Astrocyte (in vitro differentiated cells and primary cell): ENCODE results near the gene RGS9. TPM values are rescaled to one million over a fixed set of nuclear protein-coding genes. Genes with fewer than 3 reads are reported as not detected.
A peak's percentile ranks its signal among the peaks of the same experiment; 100 is the strongest.

Experiments
- DNase-seq: peaks from one replicate; pipeline ENCODE4 v3.0.0-alpha.2; 2010; ENCODE audit warnings: low read depth
- FAIRE-seq: peaks from 2 replicates; lab custom pipeline; 2011; peaks lifted over from hg19 to GRCh38; lab: Jason Lieb, UNC
- H2AFZ ChIP-seq: 2 replicates; pipeline ENCODE4 v1.6.0; 2012; ENCODE audit warnings: low read depth, low read length, inconsistent platforms
- H3K27ac ChIP-seq: 2 replicates; pipeline ENCODE4 v1.5.1; 2011; ENCODE audit warnings: low read depth, low read length, inconsistent platforms
- H3K27me3 ChIP-seq: 2 replicates; pipeline ENCODE4 v1.6.0; 2011; ENCODE audit warnings: low read length, inconsistent platforms; ENCODE audit not compliant: insufficient read depth
- H3K36me3 ChIP-seq: 2 replicates; pipeline ENCODE4 v1.5.1; 2011; ENCODE audit warnings: low read length, inconsistent platforms; ENCODE audit not compliant: insufficient read depth
- H3K4me1 ChIP-seq: 2 replicates; pipeline ENCODE4 v1.5.1; 2011; ENCODE audit warnings: low read length, inconsistent platforms; ENCODE audit not compliant: insufficient read depth
- H3K4me2 ChIP-seq: 2 replicates; pipeline ENCODE4 v1.6.0; 2012; ENCODE audit warnings: low read length, inconsistent platforms
- H3K4me3 ChIP-seq: 2 replicates; pipeline ENCODE4 v1.5.1; 2011; ENCODE audit warnings: low read depth, mild to moderate bottlenecking, low read length, inconsistent platforms; ENCODE audit not compliant: insufficient read depth
- H3K79me2 ChIP-seq: 2 replicates; pipeline ENCODE4 v1.6.0; 2012; ENCODE audit warnings: mild to moderate bottlenecking, low read length, inconsistent platforms; ENCODE audit not compliant: insufficient read depth
- H3K9ac ChIP-seq: 2 replicates; pipeline ENCODE4 v1.6.0; 2012; ENCODE audit warnings: mild to moderate bottlenecking, low read length, inconsistent platforms
- H3K9me3 ChIP-seq: 2 replicates; pipeline ENCODE4 v1.5.1; 2012; ENCODE audit warnings: low read depth, mild to moderate bottlenecking, low read length, inconsistent platforms; ENCODE audit not compliant: insufficient read depth
- H4K20me1 ChIP-seq: 2 replicates; pipeline ENCODE4 v1.6.0; 2012; ENCODE audit warnings: low read length, inconsistent platforms; ENCODE audit not compliant: insufficient read depth
- H3K27ac Mint-ChIP-seq: one replicate; pipeline ENCODE4 v1.8.0; 2021; ENCODE audit warnings: mild to moderate bottlenecking, mixed read lengths; ENCODE audit not compliant: unreplicated experiment
- H3K27me3 Mint-ChIP-seq: one replicate; pipeline ENCODE4 v1.8.0; 2021; ENCODE audit warnings: low read depth, mixed read lengths; ENCODE audit not compliant: unreplicated experiment
- H3K36me3 Mint-ChIP-seq: one replicate; pipeline ENCODE4 v1.8.0; 2021; ENCODE audit warnings: low read depth, mixed read lengths; ENCODE audit not compliant: unreplicated experiment
- H3K4me1 Mint-ChIP-seq: one replicate; pipeline ENCODE4 v1.8.0; 2021; ENCODE audit warnings: low read depth, mixed read lengths; ENCODE audit not compliant: unreplicated experiment
- H3K4me3 Mint-ChIP-seq: one replicate; pipeline ENCODE4 v1.8.0; 2021; ENCODE audit warnings: mild to moderate bottlenecking, moderate library complexity, mixed read lengths; ENCODE audit not compliant: unreplicated experiment
- H3K9me3 Mint-ChIP-seq: one replicate; pipeline ENCODE4 v1.8.0; 2021; ENCODE audit warnings: mild to moderate bottlenecking, mixed read lengths; ENCODE audit not compliant: unreplicated experiment
- EZH2 ChIP-seq: IDR thresholded peaks from 2 replicates; pipeline ENCODE4 v1.6.1; 2012; ENCODE audit warnings: mild to moderate bottlenecking, low read length, inconsistent platforms; ENCODE audit not compliant: insufficient read depth
- total RNA-seq: library from RNA; stranded (reverse); gene quantifications from 2 replicates; pipeline ENCODE4 v1.2.1, GENCODE V29; 2021
- TF ChIP-seq, protein P1 (sequence below): IDR thresholded peaks from 2 replicates; pipeline ENCODE4 v1.5.1; 2011; ENCODE audit warnings: low read depth, mild to moderate bottlenecking, inconsistent platforms, low read length, moderate library complexity; ENCODE audit not compliant: insufficient read depth

The RGS9 gene
- total RNA-seq, 1 donor from 2014 or later: 9.4 TPM

DNA sequence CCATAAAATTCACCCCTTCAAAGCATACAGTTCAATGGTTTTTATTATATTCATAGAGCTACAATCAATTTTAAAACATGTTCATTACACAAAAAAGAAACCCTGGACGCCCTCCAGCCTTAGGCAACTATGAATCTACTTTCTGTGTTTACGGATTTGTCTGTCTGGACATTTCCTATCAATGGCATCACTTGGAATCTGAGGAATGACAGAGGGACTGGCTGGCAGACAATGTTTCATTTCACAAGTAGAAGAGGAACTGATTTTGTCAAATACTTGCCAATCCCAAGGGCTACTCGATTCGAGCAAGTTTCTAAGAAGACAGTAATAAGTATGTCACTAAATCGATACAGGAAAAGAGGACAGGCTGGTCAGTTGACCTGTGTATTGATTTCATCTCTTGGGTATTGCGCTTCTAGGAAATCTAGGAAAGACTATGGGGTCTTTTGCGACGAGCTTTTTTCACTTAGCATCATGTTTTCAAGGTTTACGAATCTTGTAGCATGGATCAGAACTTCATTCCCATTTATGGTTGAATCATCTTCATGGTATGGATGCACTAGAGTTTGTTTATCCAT lies 56.6 kb downstream of the RGS9 start:
- DNase-seq (no peak), FAIRE-seq (no peak)
- H3K4me1 Mint-ChIP-seq: peaks cover 45% of the 10 kb centered on the region
- no peaks in the 10 kb centered on the region for H4K20me1 ChIP-seq
- peak overlapping the region; percentile 99 for H3K27ac Mint-ChIP-seq
- no peaks in the 10 kb centered on the region for H3K27me3 Mint-ChIP-seq
- H3K9me3 Mint-ChIP-seq: no peaks in the 10 kb centered on the region
- no peaks in the 10 kb centered on the region for H3K9me3 ChIP-seq
- no peaks in the 10 kb centered on the region for H3K27me3 ChIP-seq
- no peak for TF ChIP-seq EZH2
- TF ChIP-seq, protein P1, sequence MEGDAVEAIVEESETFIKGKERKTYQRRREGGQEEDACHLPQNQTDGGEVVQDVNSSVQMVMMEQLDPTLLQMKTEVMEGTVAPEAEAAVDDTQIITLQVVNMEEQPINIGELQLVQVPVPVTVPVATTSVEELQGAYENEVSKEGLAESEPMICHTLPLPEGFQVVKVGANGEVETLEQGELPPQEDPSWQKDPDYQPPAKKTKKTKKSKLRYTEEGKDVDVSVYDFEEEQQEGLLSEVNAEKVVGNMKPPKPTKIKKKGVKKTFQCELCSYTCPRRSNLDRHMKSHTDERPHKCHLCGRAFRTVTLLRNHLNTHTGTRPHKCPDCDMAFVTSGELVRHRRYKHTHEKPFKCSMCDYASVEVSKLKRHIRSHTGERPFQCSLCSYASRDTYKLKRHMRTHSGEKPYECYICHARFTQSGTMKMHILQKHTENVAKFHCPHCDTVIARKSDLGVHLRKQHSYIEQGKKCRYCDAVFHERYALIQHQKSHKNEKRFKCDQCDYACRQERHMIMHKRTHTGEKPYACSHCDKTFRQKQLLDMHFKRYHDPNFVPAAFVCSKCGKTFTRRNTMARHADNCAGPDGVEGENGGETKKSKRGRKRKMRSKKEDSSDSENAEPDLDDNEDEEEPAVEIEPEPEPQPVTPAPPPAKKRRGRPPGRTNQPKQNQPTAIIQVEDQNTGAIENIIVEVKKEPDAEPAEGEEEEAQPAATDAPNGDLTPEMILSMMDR: no peak
- H2AFZ ChIP-seq: no peak overlapping the region
- H3K36me3 ChIP-seq: no peaks in the 10 kb centered on the region
- H3K4me2 ChIP-seq: no peak overlapping the region
- H3K4me1 ChIP-seq: peaks cover 23% of the 10 kb centered on the region
- no peak overlapping the region for H3K9ac ChIP-seq
- no peaks in the 10 kb centered on the region for H3K79me2 ChIP-seq
- no peak overlapping the region for H3K4me3 ChIP-seq
- no peak overlapping the region for H3K27ac ChIP-seq
- H3K4me3 Mint-ChIP-seq: no peak overlapping the region
- H3K36me3 Mint-ChIP-seq: no peaks in the 10 kb centered on the region

DNA sequence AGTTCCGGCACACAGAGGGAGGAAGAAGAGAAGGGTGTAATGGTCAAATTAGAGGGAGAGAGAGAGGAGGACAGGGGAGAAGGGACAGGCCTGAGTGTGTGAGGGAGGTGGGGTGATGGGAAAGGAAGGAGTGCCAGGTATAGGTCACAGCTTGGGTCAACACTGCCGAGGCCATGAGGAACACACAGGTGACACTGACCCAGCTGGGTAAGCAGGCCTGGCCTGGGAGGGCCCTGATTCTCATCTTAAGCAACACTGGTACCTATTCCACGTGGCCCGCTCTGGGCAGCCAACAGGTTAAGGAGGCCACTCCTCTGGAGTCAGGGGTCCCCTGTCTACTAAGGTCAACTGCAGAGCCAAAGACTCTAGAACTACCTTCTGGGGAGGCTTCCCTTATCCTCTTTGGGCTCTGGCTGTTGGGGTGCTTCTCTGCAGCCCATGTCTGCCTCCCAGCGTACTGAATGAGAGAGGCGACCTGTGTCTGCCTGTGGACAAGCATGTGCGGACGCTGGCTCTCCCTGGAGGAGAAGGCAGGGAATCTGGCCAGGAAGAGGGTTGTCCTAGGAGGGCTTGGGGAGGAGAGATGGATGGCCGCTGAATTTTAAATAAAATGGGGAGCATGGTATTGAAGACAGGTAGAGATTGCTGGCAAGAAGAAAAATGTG lies 57.6 kb downstream of the RGS9 start:
- Histone ChIP-seq H4K20me1 (no peaks in the 10 kb centered on the region), H3K27me3 (no peaks in the 10 kb centered on the region), H3K36me3 (no peaks in the 10 kb centered on the region), H3K4me2 (no peak overlapping the region), H3K79me2 (no peaks in the 10 kb centered on the region), H3K4me1 (peaks cover 23% of the 10 kb centered on the region), H3K9ac (no peak overlapping the region), H3K4me3 (no peak overlapping the region), H3K9me3 (no peaks in the 10 kb centered on the region), H2AFZ (no peak overlapping the region), H3K27ac (no peak overlapping the region)
- Mint-ChIP-seq H3K4me1 (peaks cover 45% of the 10 kb centered on the region), H3K27me3 (no peaks in the 10 kb centered on the region), H3K36me3 (no peaks in the 10 kb centered on the region), H3K27ac (peak overlapping the region; percentile 99), H3K9me3 (no peaks in the 10 kb centered on the region), H3K4me3 (no peak overlapping the region)
- DNase-seq (no peak), FAIRE-seq (no peak)
- no peak for TF ChIP-seq EZH2
- TF ChIP-seq, protein P1: no peak

DNA sequence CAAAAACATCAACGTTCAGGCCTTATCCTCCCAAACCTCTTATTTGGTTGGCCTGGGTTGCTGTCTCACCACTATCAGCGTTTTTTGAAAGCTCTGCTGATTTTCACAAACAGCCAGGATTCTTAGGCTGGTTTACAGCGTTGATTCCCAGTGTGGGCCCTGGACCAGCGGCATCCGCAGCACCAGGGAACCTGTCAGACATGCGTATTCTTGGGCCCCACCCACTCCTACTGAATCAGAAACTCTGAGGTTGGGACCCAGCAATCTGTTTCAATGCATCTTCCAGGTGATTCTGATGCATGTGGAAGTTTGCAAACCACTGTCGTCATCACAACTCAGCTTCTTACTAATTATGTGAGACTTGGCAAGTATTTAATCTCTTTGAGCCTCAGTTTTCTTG lies 58.5 kb downstream of the RGS9 start:
- H4K20me1 ChIP-seq: no peaks in the 10 kb centered on the region
- H2AFZ ChIP-seq: no peak overlapping the region
- H3K36me3 ChIP-seq: no peaks in the 10 kb centered on the region
- Mint-ChIP-seq H3K9me3 (no peaks in the 10 kb centered on the region), H3K4me3 (no peak overlapping the region), H3K27ac (no peak overlapping the region), H3K27me3 (no peaks in the 10 kb centered on the region), H3K4me1 (peaks cover 38% of the 10 kb centered on the region), H3K36me3 (no peaks in the 10 kb centered on the region)
- DNase-seq (no peak), FAIRE-seq (no peak)
- TF ChIP-seq, protein P1: no peak
- TF ChIP-seq EZH2: no peak
- H3K27me3 ChIP-seq: peaks cover under 1% of the 10 kb centered on the region
- H3K4me2 ChIP-seq: no peak overlapping the region
- H3K4me3 ChIP-seq: no peak overlapping the region
- H3K4me1 ChIP-seq: peaks cover 20% of the 10 kb centered on the region
- no peaks in the 10 kb centered on the region for H3K79me2 ChIP-seq
- no peak overlapping the region for H3K9ac ChIP-seq
- H3K27ac ChIP-seq: no peak overlapping the region
- no peaks in the 10 kb centered on the region for H3K9me3 ChIP-seq
